ENCODE data around the gene CLBA1. TPM values are rescaled to one million over a fixed set of nuclear protein-coding genes. Genes with fewer than 3 reads are reported as not detected.

Gene CLBA1
- total RNA-seq, 4 donors from 2014 or later = 2.2 to 11.7 (median 6.5) TPM

GRCh38 chr14:105043641-105044040, 58.1 kb downstream of the CLBA1 start:
- no peak for DNase-seq (ENCODE audit: low spot score in 2 of 2)
- intact Hi-C loops (cut with DNase I; ENCODE audit: low total_unique reads) = loop anchor here (2.0 to 10.0 kb wide), 2 partner anchors 67 to 149 kb away; no protein-coding TSS in a partner anchor
- no peak overlapping the region for H3K4me3 ChIP-seq (ENCODE audit: low read depth, poor library complexity, severe bottlenecking)
- no peak for TF ChIP-seq POLR2A (IDR thresholded peaks at IDR 0.05)
- TF ChIP-seq CTCF (IDR thresholded peaks at IDR 0.05) = no peak
- 60 to 70% methylated on average over 7 of the region's 7 CpGs for WGBS, 2 donors

Other genes with a start within 250 kb of the CLBA1 start
- 100 to 1,000 TPM; 162 to 174 (median 168) TPM for gene SIVA1, start 232.6 kb upstream of the CLBA1 start, total RNA-seq
- gene AKT1, start 190.0 kb upstream of the CLBA1 start, total RNA-seq = 10 to 100 TPM; 51.9 to 91.0 (median 88.7) TPM
- 10 to 100 TPM in 2 of 4 donors, 1 to 10 TPM in 2; 1.6 to 11.9 (median 8.6) TPM for gene ZBTB42, start 184.7 kb upstream of the CLBA1 start, total RNA-seq
- 10 to 100 TPM; 41.8 to 80.8 (median 58.5) TPM for gene CEP170B, start 120.5 kb upstream of the CLBA1 start, total RNA-seq
- 1 to 10 TPM in 3 of 4 donors, under 1 TPM in 1; 0.84 to 2.6 (median 1.2) TPM for gene PLD4, start 60.9 kb upstream of the CLBA1 start, total RNA-seq
- gene AHNAK2, start 7.4 kb upstream of the CLBA1 start, total RNA-seq = 100 to 1,000 TPM; 671 to 950 (median 756) TPM
- 10 to 100 TPM; 39.3 to 45.7 (median 41.5) TPM for gene CDCA4, start 35.3 kb downstream of the CLBA1 start, total RNA-seq
- gene GPR132, start 79.6 kb downstream of the CLBA1 start, total RNA-seq = 1 to 10 TPM in 3 of 4 donors, under 1 TPM in 1; 0.84 to 1.3 (median 1.1) TPM
- gene JAG2, start 183.0 kb downstream of the CLBA1 start, total RNA-seq = 10 to 100 TPM; 50.4 to 96.1 (median 63.1) TPM
- gene NUDT14, start 195.5 kb downstream of the CLBA1 start, total RNA-seq = 10 to 100 TPM; 12.9 to 19.4 (median 15.7) TPM

All from lower leg skin (tissue), 4 donors.